Measurements from ENCODE around the gene TMEM212. TPM values are rescaled to one million over a fixed set of nuclear protein-coding genes. Genes with fewer than 3 reads are reported as not detected.

TMEM212 gene
- total and polyA plus RNA-seq, 9 of the 15 experiments (the other 6 are each of a cell fraction or from before 2014, with no cell fraction given), result not detected

GRCh38 chr3:171829841-171830517 lies 13.2 kb upstream of the TMEM212 start (continued):
- TF ChIP-seq CBFA2T3 (IDR thresholded peaks at IDR 0.05), result peak; percentile 89
- peak; percentile 37; the same call in 1 of the 2 replicates for TF ChIP-seq TAL1 (IDR thresholded peaks at IDR 0.05)
- TF ChIP-seq STAG1 (CRISPR knock-in tag; IDR thresholded peaks at IDR 0.05; ENCODE audit: borderline replicate concordance), result peak; percentile 46; the same call in 1 of the 2 replicates
- peak in 1 of 2 experiments; percentile 44; a peak in 1 of 4 replicates for TF ChIP-seq HDAC1 (IDR thresholded peaks at IDR 0.05)
- no peak for TF ChIP-seq ARID2 (IDR thresholded peaks at IDR 0.05)
- TF ChIP-seq SOX6 (IDR thresholded peaks at IDR 0.05), result 0 out of 2 replicates have a peak, but pooled peaks have one; percentile 17
- 0 out of 2 replicates have a peak, but pooled peaks have one; percentile 38 for TF ChIP-seq CHAMP1 (IDR thresholded peaks at IDR 0.05)
- peak; percentile 70 to 92; a peak in 3 of 4 replicates for TF ChIP-seq RCOR1 (IDR thresholded peaks at IDR 0.05; ENCODE audit: borderline replicate concordance in 1 of 2, low read depth in 2 of 2, low read length in 2 of 2)
- peak; percentile 25; the same call in 1 of the 2 replicates for TF ChIP-seq ESRRA (IDR thresholded peaks at IDR 0.05; ENCODE audit: borderline replicate concordance, low read depth)
- peak; percentile 52 for TF ChIP-seq NFIC (IDR thresholded peaks at IDR 0.05)
- no peak for TF ChIP-seq ATF2 (CRISPR knock-in tag; IDR thresholded peaks at IDR 0.05)
- no peak for TF ChIP-seq ZNF140 (CRISPR knock-in tag; IDR thresholded peaks at IDR 0.05)
- peak; percentile 65 for TF ChIP-seq SMC3 (conservative IDR thresholded peaks at IDR 0.05; ENCODE audit: insufficient read depth, low read depth, low read length)
- TF ChIP-seq TFAP4 (CRISPR knock-in tag; IDR thresholded peaks at IDR 0.05; ENCODE audit: borderline replicate concordance), result peak; percentile 87
- 0 out of 2 replicates have a peak, but pooled peaks have one; percentile 14 for TF ChIP-seq GABPA (tag; conservative IDR thresholded peaks at IDR 0.05; ENCODE audit: low read depth)
- no peak for TF ChIP-seq PTTG1 (tag; IDR thresholded peaks at IDR 0.05; ENCODE audit: low read depth)
- 0 out of 2 replicates have a peak, but pooled peaks have one; percentile 16 for TF ChIP-seq PHF21A (IDR thresholded peaks at IDR 0.05; ENCODE audit: borderline replicate concordance, low read depth)
- 0 out of 2 replicates have a peak, but pooled peaks have one; percentile 39 for TF ChIP-seq DMBX1 (CRISPR knock-in tag; IDR thresholded peaks at IDR 0.05; ENCODE audit: borderline replicate concordance)
- peak; percentile 29; the same call in 1 of the 2 replicates for TF ChIP-seq ZNF232 (CRISPR knock-in tag; IDR thresholded peaks at IDR 0.05)
- no peak for TF ChIP-seq PRMT5 (CRISPR knock-in tag; IDR thresholded peaks at IDR 0.05)
- 0 out of 2 replicates have a peak, but pooled peaks have one; percentile 29 for TF ChIP-seq LCOR (CRISPR knock-in tag; IDR thresholded peaks at IDR 0.05)
- peak; percentile 64; the same call in 1 of the 2 replicates for TF ChIP-seq GATA2 (CRISPR knock-in tag; IDR thresholded peaks at IDR 0.05)
- peak; percentile 37; the same call in 1 of the 2 replicates for TF ChIP-seq L3MBTL2 (IDR thresholded peaks at IDR 0.05)
- TF ChIP-seq PURB (CRISPR knock-in tag; IDR thresholded peaks at IDR 0.05; ENCODE audit: low read depth), result no peak
- TF ChIP-seq CBFA2T2 (conservative IDR thresholded peaks at IDR 0.05), result peak; percentile 84
